GM12873 (cell line): ENCODE data around the gene CCDC159.

Source experiments
- CTCF ChIP-seq: IDR thresholded peaks from 2 replicates; pipeline ENCODE4 v1.5.1; 2012; ENCODE audit warnings: low read depth, mild to moderate bottlenecking, moderate library complexity, low read length, control low read depth; ENCODE audit not compliant: insufficient read depth; ENCODE audit errors: missing control alignments

The CCDC159 gene

DNA sequence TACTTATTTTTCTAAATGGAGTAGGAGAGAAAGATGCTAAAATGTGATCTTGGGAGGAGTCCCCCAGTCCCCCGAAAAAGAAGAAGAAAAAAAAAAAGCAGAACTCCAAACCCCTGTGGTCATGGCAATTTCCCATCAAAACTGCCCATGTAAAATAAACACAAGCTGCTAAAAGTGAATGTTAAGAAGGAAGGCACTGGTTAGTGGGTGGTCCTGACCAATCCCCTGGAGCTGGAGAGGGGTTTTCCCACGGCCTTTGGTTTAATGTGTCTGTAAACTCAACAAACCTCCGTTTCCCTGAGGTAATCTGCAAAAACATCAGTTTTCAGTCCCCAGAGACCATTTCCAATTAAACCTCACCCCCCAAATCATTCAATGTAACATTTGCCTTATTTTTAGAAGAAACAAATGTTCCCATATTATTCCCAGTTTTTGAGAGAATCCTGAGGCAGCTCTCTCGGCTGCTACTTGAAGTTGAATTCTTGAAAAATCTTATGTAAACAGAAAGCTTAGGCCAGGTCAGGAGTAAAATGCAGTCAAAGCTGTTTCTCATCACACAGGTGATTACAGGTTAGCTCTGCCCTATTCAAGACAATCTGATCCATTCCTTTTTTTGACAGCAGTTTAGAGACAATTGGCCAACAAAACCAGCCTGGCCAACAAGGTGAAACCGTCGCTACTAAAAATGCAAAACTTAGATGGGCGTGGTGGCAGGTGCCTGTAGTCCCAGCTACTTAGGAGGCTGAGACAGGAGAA is 23.9 kb upstream of the CCDC159 start:
- no peak for TF ChIP-seq CTCF

DNA sequence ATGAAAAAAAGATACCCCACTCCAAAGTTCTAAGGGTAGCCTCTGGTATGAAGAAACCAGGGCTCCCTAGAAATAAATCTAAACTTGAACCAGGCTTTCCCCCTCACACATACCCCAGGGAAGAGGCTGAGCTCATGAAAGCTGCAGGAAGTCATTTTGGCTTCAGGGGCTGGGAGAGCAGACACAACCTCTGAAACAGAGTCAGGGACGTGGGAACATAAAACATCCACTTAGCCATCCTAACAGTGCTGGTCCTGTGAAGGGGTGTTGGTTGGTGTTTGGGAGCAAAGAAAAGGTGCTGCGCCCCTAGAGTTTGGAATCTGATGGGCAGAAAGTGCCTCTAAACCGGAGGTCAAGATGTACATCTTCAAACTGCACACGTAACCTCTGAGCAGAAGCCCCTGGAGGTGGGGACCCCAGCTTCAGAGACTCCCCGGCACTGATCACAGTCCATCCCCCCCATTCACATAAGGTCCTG is 22.7 kb upstream of the CCDC159 start:
- TF ChIP-seq CTCF: no peak

DNA sequence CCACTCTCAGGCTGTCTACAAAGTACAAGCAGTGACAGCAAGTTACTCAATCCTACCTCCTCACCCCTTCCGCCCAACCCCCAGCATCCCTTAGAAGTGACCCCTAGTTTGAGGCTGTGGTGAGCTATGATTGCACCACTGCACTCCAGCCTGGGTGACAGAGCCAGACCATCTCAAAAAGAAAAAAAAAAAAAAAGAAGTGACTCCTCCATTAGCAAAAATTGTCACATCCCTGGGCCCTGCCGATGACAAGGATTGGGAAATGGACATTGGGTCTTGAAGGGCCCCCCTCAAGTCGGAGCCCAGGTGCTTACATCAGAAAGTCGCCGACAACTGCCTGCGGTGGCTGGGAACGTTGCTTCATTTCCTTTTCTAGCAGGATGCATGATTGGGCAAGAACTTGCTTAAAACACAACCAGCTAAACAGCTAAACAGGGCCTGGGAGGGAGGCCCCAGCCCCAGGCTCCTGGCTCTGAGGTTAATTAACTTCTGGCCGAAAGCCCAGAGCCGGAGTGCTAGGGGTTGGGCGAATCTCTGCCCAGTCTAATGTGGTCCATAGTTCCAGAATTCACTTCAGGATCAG is 22.1 kb upstream of the CCDC159 start:
- TF ChIP-seq CTCF: no peak

DNA sequence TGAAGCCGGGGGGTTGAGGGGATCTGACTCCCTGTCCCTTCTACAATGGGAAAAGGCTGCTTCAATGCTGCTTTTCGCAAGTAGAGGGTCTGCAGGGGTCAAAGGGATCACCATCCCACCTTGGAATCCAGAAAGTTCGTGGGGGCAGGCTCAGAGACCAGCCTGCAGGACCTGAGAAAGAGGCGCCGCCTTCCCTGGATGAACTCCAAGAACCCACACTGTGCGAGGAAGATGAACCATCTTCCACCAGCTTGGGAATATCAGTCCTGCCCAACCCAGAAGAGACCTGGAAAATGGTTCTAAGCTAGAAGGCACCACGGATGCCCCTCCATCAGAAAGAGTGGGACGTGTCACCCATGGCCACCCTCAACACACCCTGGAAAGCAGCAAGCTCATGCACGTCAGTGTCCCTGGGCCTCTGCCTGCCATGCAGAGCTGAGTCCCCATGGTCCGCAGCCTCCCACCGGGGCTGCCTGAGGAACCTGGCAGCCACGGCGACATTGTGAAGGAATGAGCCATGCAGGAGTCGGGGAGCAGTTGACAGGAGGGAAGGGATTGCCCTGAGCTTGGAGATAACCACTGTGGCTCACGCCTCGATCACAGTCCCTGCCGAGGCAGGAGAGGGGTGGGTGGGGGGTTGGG is 21.4 kb upstream of the CCDC159 start:
- TF ChIP-seq CTCF: no peak

GRCh38 chr19:11325544-11325943 is 20.8 kb upstream of the CCDC159 start:
- no peak for TF ChIP-seq CTCF

- TF ChIP-seq CTCF: no peak
These were observed 16.2 kb upstream of the CCDC159 start for GRCh38 chr19:11330127-11330526.

DNA sequence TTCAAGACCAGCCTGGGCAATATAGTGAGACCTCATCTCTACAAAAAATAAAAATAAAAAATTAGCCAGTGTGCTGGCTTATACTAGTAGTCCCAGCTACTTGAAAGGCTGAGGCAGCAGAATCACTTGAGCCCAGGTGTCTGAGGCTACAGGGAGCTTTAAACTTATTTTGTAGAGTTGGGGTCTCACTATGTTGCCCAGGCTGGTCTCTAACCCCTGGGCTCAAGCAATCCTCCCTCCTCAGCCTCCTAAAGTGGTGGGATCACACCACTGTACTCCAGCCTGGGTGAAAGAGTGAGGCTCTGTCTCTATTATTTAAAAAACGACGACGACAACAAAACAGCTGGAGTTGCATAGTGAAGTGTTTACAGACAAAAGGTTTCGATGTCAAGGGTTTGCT is 14.8 kb upstream of the CCDC159 start:
- TF ChIP-seq CTCF: no peak
